ENCODE measurements around the gene ACTN2. TPM values are rescaled to one million over a fixed set of nuclear protein-coding genes. Genes with fewer than 3 reads are reported as not detected.

The ACTN2 gene
- total and polyA plus RNA-seq, 2 experiments from 2014 or later = 0.17 to 0.57 TPM

- Histone ChIP-seq H3K4me2 (no peak overlapping the region), H3K27ac (no peak overlapping the region), H3K36me3 (replicated peaks; ENCODE audit: insufficient read depth, low read depth) (no peaks in the 10 kb centered on the region), H3K27me3 (no peaks in the 10 kb centered on the region), H3K79me2 (no peaks in the 10 kb centered on the region), H4K20me1 (ENCODE audit: insufficient read depth, poor library complexity, severe bottlenecking) (no peaks in the 10 kb centered on the region), H2AFZ (no peak overlapping the region), H3K9me3 (ENCODE audit: low read depth) (no peaks in the 10 kb centered on the region), H3K4me3 (no peak overlapping the region), H3K4me1 (ENCODE audit: insufficient read depth) (no peaks in the 10 kb centered on the region), H3K9me2 (replicated peaks; ENCODE audit: insufficient read depth) (no peaks in the 10 kb centered on the region)
- WGBS (ENCODE audit: low lambda C conversion rate, missing lambda C conversion rate) = 92% methylated on average over 6 of the region's 6 CpGs
- TF ChIP-seq EZH2phosphoT487 (IDR thresholded peaks at IDR 0.05; ENCODE audit: low read depth, severe bottlenecking, unreplicated experiment) (no peak), EZH2 (IDR thresholded peaks at IDR 0.05; ENCODE audit: borderline replicate concordance) (no peak)
- TF ChIP-seq, protein P1, sequence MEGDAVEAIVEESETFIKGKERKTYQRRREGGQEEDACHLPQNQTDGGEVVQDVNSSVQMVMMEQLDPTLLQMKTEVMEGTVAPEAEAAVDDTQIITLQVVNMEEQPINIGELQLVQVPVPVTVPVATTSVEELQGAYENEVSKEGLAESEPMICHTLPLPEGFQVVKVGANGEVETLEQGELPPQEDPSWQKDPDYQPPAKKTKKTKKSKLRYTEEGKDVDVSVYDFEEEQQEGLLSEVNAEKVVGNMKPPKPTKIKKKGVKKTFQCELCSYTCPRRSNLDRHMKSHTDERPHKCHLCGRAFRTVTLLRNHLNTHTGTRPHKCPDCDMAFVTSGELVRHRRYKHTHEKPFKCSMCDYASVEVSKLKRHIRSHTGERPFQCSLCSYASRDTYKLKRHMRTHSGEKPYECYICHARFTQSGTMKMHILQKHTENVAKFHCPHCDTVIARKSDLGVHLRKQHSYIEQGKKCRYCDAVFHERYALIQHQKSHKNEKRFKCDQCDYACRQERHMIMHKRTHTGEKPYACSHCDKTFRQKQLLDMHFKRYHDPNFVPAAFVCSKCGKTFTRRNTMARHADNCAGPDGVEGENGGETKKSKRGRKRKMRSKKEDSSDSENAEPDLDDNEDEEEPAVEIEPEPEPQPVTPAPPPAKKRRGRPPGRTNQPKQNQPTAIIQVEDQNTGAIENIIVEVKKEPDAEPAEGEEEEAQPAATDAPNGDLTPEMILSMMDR (IDR thresholded peaks at IDR 0.05; ENCODE audit: poor library complexity) = no peak
- no peak for DNase-seq (ENCODE audit: low spot score)
Observed at GRCh38 chr1:236717811-236718210, 31.5 kb downstream of the ACTN2 start.

DNA sequence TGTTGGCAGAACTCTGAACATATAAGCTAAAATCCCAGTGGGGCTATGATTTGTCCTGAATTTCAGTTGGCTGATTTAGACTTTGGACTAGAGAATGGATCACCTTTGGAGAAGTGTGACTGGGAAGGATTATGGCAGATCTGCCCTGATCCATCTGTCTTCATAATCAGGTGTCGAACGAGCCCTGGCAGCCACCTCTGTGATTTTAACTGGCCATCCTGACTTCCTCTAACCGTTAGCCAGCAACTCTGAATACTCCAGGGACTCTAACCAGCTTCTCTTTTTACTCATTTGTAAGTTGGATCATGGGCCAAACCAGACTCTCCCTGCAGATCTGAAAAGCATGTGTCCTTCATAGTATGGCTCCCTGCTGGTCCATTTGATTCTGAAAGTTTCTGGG is 32.0 kb downstream of the ACTN2 start:
- H3K9me3 ChIP-seq (ENCODE audit: low read depth) = no peaks in the 10 kb centered on the region
- whole genome bisulfite sequencing (ENCODE audit: low lambda C conversion rate, missing lambda C conversion rate) = 64% methylated on average over 3 of the region's 3 CpGs

DNA sequence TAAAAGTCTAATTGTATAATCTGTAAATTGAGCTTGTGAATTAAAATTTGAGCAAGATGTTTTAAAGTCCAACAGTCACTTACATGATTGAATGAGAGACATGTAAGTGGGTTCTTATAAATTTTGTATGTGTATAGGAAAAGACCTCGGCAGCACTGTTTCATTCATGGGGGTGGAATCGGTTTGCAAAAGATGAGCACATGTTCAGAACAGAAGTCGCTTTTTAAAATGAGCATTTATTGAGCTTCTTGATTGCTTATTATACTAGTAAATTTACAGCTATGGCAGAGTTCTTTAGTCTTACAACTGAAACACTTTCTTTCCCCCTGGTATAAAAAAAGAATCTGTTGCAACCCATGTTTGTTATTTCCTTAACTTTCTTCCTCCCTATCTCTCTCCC is 33.9 kb downstream of the ACTN2 start:
- Histone ChIP-seq H3K27me3 (no peaks in the 10 kb centered on the region), H3K9me3 (ENCODE audit: low read depth) (no peaks in the 10 kb centered on the region), H3K4me2 (no peak overlapping the region), H3K27ac (no peak overlapping the region), H3K9me2 (replicated peaks; ENCODE audit: insufficient read depth) (no peaks in the 10 kb centered on the region), H3K79me2 (no peaks in the 10 kb centered on the region), H3K4me3 (no peak overlapping the region), H3K4me1 (ENCODE audit: insufficient read depth) (no peaks in the 10 kb centered on the region), H4K20me1 (ENCODE audit: insufficient read depth, poor library complexity, severe bottlenecking) (no peaks in the 10 kb centered on the region), H2AFZ (no peak overlapping the region), H3K36me3 (replicated peaks; ENCODE audit: insufficient read depth, low read depth) (no peaks in the 10 kb centered on the region)
- no peak for DNase-seq (ENCODE audit: low spot score)
- WGBS (ENCODE audit: low lambda C conversion rate, missing lambda C conversion rate) = 60% methylated on average over 3 of the region's 3 CpGs
- no peak for TF ChIP-seq EZH2phosphoT487 (IDR thresholded peaks at IDR 0.05; ENCODE audit: low read depth, severe bottlenecking, unreplicated experiment)
- no peak for TF ChIP-seq EZH2 (IDR thresholded peaks at IDR 0.05; ENCODE audit: borderline replicate concordance)

More for the DNA sequence above, 32.0 kb downstream of the ACTN2 start:
- no peak overlapping the region for H3K27ac ChIP-seq
- no peak overlapping the region for H3K4me3 ChIP-seq
- no peak overlapping the region for H2AFZ ChIP-seq
- H4K20me1 ChIP-seq (ENCODE audit: insufficient read depth, poor library complexity, severe bottlenecking) = no peaks in the 10 kb centered on the region
- H3K79me2 ChIP-seq = no peaks in the 10 kb centered on the region
- TF ChIP-seq, protein P1 (IDR thresholded peaks at IDR 0.05; ENCODE audit: poor library complexity) = no peak
- TF ChIP-seq EZH2 (IDR thresholded peaks at IDR 0.05; ENCODE audit: borderline replicate concordance) (no peak), EZH2phosphoT487 (IDR thresholded peaks at IDR 0.05; ENCODE audit: low read depth, severe bottlenecking, unreplicated experiment) (no peak)
- H3K9me2 ChIP-seq (replicated peaks; ENCODE audit: insufficient read depth) = no peaks in the 10 kb centered on the region
- no peak overlapping the region for H3K4me2 ChIP-seq
- DNase-seq (ENCODE audit: low spot score) = no peak
- no peaks in the 10 kb centered on the region for H3K36me3 ChIP-seq (replicated peaks; ENCODE audit: insufficient read depth, low read depth)
- no peaks in the 10 kb centered on the region for H3K27me3 ChIP-seq
- no peaks in the 10 kb centered on the region for H3K4me1 ChIP-seq (ENCODE audit: insufficient read depth)

DNA sequence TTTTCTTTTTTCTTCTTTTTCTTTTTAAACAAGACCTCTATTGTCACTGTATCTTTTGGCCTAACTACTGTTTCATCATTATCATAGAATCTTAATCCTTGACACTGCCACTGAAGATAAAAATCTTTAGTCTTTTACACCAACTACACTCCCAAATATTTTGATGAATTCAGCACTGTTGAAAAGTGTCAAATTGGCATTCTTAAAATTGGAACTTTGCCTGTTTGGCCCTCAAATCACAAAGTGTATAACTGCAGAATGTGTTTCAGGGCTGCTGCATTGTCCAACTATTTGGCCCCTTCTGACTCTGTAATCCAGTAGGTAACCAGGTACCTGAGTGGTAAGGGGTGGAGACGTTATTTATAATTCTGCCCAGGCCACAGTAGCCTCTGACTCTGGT is 34.3 kb downstream of the ACTN2 start:
- 50% methylated on average over 1 of the region's 1 CpG for WGBS (ENCODE audit: low lambda C conversion rate, missing lambda C conversion rate)
- no peak overlapping the region for H3K27ac ChIP-seq
- TF ChIP-seq, protein P1 (IDR thresholded peaks at IDR 0.05; ENCODE audit: poor library complexity) = no peak
- TF ChIP-seq EZH2phosphoT487 (IDR thresholded peaks at IDR 0.05; ENCODE audit: low read depth, severe bottlenecking, unreplicated experiment) (no peak), EZH2 (IDR thresholded peaks at IDR 0.05; ENCODE audit: borderline replicate concordance) (no peak)
- H3K27me3 ChIP-seq = no peaks in the 10 kb centered on the region
- H2AFZ ChIP-seq = no peak overlapping the region
- H3K9me2 ChIP-seq (replicated peaks; ENCODE audit: insufficient read depth) = no peaks in the 10 kb centered on the region
- H3K4me3 ChIP-seq = no peak overlapping the region
- no peak overlapping the region for H3K4me2 ChIP-seq
- DNase-seq (ENCODE audit: low spot score) = no peak
- H4K20me1 ChIP-seq (ENCODE audit: insufficient read depth, poor library complexity, severe bottlenecking) = no peaks in the 10 kb centered on the region
- no peaks in the 10 kb centered on the region for H3K4me1 ChIP-seq (ENCODE audit: insufficient read depth)
- no peaks in the 10 kb centered on the region for H3K36me3 ChIP-seq (replicated peaks; ENCODE audit: insufficient read depth, low read depth)
- H3K9me3 ChIP-seq (ENCODE audit: low read depth) = no peaks in the 10 kb centered on the region
- H3K79me2 ChIP-seq = no peaks in the 10 kb centered on the region

Measured in hepatocyte (in vitro differentiated cells).